GM12874 (cell line): ENCODE data around the gene BGN.

Experiments used
- TF ChIP-seq, protein P1 (sequence below): IDR thresholded peaks from 2 replicates; pipeline ENCODE4 v1.5.1; 2011; ENCODE audit warnings: low read depth, mild to moderate bottlenecking, control low read depth, low read length, moderate library complexity; ENCODE audit not compliant: insufficient read depth

Gene BGN

DNA sequence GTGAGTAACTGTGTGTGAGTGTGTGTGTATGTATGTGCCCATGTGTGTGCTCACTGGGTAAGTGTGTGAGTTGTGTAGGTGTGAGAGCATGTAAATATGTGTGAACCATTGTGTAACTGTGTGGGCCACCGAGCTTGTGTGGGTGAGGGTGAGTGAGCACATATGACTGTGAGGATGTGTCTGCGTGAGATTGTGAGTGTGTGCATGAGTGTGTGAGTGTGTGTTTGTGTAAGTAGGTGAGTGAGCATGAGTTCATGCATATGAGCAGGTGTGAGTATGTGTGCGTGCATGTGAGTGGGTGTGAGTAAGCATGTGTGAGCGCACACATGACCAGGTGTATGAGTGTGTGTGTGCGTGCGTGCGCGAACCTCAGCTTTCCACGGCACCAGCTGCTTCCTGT lies 21.3 kb downstream of the BGN start:
- TF ChIP-seq, protein P1, sequence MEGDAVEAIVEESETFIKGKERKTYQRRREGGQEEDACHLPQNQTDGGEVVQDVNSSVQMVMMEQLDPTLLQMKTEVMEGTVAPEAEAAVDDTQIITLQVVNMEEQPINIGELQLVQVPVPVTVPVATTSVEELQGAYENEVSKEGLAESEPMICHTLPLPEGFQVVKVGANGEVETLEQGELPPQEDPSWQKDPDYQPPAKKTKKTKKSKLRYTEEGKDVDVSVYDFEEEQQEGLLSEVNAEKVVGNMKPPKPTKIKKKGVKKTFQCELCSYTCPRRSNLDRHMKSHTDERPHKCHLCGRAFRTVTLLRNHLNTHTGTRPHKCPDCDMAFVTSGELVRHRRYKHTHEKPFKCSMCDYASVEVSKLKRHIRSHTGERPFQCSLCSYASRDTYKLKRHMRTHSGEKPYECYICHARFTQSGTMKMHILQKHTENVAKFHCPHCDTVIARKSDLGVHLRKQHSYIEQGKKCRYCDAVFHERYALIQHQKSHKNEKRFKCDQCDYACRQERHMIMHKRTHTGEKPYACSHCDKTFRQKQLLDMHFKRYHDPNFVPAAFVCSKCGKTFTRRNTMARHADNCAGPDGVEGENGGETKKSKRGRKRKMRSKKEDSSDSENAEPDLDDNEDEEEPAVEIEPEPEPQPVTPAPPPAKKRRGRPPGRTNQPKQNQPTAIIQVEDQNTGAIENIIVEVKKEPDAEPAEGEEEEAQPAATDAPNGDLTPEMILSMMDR, result no peak

DNA sequence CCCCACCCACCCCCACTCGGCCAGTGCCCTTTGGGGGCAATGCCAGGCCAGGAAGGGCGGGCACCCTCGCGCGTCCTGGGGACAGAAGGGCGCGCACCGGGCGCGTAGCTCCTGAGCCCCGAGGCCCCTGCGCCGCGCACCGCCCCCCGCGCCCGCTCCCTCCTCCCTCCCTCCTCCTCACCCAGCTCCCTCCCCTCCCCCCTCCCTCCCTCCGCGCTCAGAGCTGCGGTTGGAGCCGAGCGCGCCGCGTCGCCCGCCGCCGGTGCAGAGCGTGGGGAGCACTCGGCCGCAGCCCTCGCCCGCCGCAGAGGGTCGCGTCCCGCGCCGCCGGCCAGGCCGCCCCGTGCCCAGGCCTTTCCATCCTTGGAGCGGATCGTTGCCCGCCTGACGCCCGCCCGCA lies 22.6 kb downstream of the BGN start, which contains the start of gene ATP2B3:
ATP2B3 (plus strand) TSS at position 220 of the 400 bp plus-strand sequence. CDS start 18,606 bp downstream, outside the sequence.
- TF ChIP-seq, protein P1, result no peak

DNA sequence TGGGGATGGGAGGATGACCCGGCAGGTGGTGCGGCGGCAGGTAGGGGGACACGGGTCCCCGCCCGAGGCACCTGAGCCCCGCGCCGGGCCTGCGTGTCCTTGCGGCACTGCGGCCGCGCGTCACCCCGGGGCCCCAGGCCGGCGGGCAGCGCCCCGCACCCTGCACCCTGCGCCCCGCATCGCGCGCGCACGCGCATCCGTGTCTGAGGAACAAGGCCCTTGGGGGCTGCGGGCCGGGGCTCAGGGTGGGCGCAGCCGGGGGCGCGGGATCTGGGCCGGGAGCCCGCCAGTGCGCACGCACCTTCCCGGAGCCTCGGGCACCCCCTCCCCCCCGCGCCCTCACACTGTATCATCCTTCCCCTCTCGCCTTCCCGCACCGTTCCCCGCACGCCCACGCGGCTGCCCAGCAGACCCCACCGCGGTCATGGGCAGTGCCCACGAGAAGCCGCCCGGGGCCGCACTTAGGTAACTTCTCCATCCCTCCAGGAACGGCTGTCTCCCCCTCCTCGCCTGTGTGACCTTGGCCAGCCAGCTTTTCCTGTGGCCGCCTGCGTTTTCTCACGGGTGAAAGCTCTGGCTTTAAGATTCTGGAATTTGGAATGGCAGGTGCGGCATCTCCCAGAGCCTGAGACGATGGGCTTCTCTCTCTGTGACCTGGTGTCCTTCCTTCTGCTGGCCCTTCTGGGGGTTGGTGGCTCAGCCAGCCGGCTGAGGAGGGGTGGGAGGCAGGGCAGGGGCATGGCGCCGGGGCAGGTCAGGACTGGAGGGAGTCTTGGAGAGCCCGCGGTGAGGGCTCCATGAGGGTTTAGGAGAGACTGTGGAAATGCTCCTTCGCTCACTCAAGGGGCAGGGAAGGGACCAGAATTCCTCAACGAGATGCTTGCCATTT lies 23.4 kb downstream of the BGN start:
- TF ChIP-seq, protein P1, result no peak

DNA sequence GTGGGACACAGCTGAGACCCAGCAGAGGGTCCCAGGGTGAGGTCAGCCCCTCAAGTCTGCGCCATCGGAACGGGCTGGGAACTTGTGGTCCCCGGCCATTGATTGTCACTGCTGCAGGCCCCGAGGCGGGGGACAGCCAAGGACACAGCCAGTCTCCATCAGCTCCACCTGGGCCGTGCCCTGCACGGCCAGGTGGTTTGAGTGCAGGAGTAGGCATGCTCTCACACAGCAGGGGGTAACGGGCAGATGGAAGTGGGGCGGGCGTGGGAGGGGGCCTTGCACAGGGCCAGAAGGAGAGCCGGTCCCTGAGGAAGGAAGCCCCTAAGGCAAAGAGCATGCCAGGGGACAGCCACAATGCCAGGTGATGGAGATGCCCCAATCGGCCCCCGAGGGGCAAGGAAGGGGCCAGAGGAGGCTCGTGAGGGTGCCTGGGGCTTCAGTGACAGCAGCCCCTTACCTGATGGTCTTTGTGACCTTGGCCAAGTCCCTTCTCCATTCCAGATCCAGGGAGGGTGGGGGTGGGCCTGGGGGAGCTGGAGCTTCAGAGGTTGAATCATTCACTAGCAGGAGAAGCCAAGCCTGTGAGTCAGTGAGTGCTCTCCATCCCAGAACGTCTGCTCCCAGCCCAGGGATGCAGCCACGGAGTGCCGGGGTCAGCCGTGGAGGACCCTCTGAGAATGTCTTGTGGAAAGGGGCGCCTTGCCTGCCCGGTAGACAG lies 24.9 kb downstream of the BGN start:
- TF ChIP-seq, protein P1, result no peak

DNA sequence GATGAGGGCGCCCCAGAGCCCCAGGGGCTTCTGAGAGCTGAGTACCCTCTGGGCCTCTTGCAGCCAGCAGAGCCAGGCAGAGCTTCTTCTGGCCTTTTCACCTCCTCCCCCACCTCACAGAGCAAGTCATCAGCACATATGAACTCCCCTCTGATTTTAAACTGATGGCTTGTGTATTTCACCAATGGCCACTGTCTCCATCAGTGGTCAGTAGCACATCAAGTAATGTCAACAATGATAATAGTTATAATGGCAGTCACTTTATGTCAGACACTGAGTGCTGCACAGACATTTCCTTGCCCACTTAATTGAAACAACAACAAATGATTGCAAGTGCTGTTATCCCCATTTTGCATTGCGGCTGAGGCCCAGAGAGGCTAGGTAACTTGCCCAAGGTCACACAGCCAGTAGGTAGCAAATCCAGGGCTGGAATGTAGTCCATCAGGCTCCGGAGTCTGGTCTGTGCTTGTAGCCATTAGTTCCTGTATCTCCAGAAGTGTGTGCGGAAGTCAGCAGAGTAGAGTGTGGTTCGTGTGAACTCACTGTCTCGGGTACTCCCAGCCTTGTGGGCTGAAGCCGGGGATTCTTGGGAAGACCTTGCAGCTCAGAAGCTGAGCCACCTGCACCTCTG lies 25.6 kb downstream of the BGN start:
- TF ChIP-seq, protein P1, result no peak

DNA sequence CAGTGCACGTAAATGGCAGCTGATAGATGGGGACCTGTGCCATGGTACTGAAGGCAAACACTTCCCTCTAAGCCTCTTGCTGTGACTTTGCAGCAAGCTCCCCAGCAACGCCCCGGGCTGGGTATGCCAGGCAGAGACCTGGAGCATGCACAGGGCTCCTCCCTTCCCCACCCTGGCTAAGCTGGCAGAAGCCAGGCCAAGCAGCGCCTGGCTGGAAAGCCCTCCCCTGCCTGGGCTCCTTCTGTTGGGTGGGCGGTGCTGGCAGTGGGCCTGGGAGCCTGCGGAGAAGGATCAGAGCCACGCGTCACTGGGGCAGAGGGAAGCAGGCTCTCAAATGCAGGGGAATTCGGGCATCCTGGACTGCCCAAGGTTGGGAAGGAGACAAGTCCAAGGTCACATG lies 26.3 kb downstream of the BGN start:
- TF ChIP-seq, protein P1, result no peak

DNA sequence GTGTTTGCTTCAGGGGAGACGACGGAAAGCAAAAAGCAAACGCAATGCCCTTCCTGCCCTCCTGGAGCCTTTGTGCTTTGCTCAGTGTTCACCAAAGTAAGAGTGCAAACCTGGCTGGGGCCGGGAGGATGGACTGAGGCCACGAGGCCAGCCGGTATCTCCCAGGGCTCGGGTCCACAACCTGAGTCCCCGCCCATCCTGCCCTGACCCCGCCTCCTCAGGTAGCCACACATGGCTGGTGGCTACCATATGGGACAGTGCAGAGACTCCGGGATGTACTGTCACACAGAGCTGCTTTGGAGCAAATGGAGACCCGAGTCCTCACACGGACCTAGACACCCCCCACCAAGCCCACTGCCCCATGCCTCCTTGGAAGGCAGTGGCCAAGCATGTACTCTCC lies 27.5 kb downstream of the BGN start:
- TF ChIP-seq, protein P1, result no peak
